Endothelial cell of umbilical vein (primary cell): ENCODE results near the gene RDM1. TPM values are rescaled to one million over a fixed set of nuclear protein-coding genes. Genes with fewer than 3 reads are reported as not detected.
A peak's percentile ranks its signal among the peaks of the same experiment; 100 is the strongest.

ENCODE experiments used
- BruUV-seq: library from RNA; stranded (reverse); fragments of 400-500 nt; replicated peaks from 2 replicates; lab custom pipeline; 2021; lab: Mats Ljungman, UMichigan
- CTCF ChIA-PET: fragments of 300-600, 350-600 bp; sonication (Branson Sonifier 250); formaldehyde crosslinking; loops from one replicate; lab custom pipeline; 2021; ENCODE audit warnings: antibody characterized with exemption, inconsistent platforms; lab: Charles Lee
- POLR2A ChIA-PET: fragments of 300-600, 350-600 bp; sonication (Branson Sonifier 250); formaldehyde crosslinking; loops from one replicate; lab custom pipeline; 2021; ENCODE audit warnings: antibody characterized with exemption, inconsistent platforms; lab: Charles Lee
- DNase-seq: peaks from one replicate; pipeline ENCODE4 v3.0.0-alpha.2; 2011; ENCODE audit warnings: low read depth, low spot score
- FAIRE-seq: peaks from 2 replicates; lab custom pipeline; 2011; peaks lifted over from hg19 to GRCh38; lab: Jason Lieb, UNC
- H2AFZ ChIP-seq: 2 replicates; pipeline ENCODE4 v1.6.0; 2012; ENCODE audit warnings: low read depth, low read length, control low read depth, inconsistent platforms
- H3K27ac ChIP-seq: 2 replicates; pipeline ENCODE4 v1.5.1; 2011; ENCODE audit warnings: low read depth, mild to moderate bottlenecking, control low read depth, low read length, moderate library complexity; ENCODE audit not compliant: insufficient read depth
- H3K27me3 ChIP-seq, 2 experiments: 2 replicates each; pipeline versions ENCODE4 v1.6.0 to v1.6.1; 2011; ENCODE audit warnings: low read length in 2 of 2, mixed read lengths in 1 of 2; ENCODE audit not compliant: control insufficient read depth in 2 of 2, insufficient read depth in 2 of 2
- H3K36me3 ChIP-seq, 2 experiments: 2 replicates in 1 of 2; 3 replicates in 1 of 2; pipeline ENCODE4 v1.5.1; 2011; ENCODE audit warnings: low read length in 2 of 2, mild to moderate bottlenecking in 1 of 2, moderate library complexity in 1 of 2; ENCODE audit not compliant: control insufficient read depth in 2 of 2, insufficient read depth in 2 of 2; ENCODE audit errors: extremely low read depth in 1 of 2
- H3K4me1 ChIP-seq: 3 replicates; pipeline ENCODE4 v1.5.1; 2011; ENCODE audit warnings: mild to moderate bottlenecking, low read length; ENCODE audit not compliant: control insufficient read depth, insufficient read depth; ENCODE audit errors: extremely low read depth
- H3K4me2 ChIP-seq: 2 replicates; pipeline ENCODE4 v1.6.1; 2011; ENCODE audit warnings: low read length, control low read depth, mixed read lengths; ENCODE audit not compliant: insufficient read depth
- H3K4me3 ChIP-seq, 3 experiments: fragments of 200-600 bp in 1 of 3; sonication (generic), shearing (Covaris generic) in 1 of 3; replicated peaks in 1 of 3; 2 replicates each; pipeline ENCODE4 v1.5.1; 2011 to 2016; ENCODE audit warnings: control low read depth in 3 of 3, low read length in 3 of 3, mild to moderate bottlenecking in 2 of 3, inconsistent platforms in 1 of 3, low read depth in 1 of 3, moderate library complexity in 1 of 3; ENCODE audit not compliant: insufficient read depth in 1 of 3
- H3K79me2 ChIP-seq: 2 replicates; pipeline ENCODE4 v1.6.0; 2012; ENCODE audit warnings: low read length, inconsistent platforms; ENCODE audit not compliant: control insufficient read depth, insufficient read depth
- H3K9ac ChIP-seq: replicated peaks from 2 replicates; pipeline ENCODE3; 2011; ENCODE audit warnings: low read length, control low read depth; ENCODE audit not compliant: insufficient read depth; ENCODE audit errors: extremely low read depth
- H3K9me1 ChIP-seq: replicated peaks from 3 replicates; pipeline ENCODE4 v1.6.0; 2011; ENCODE audit warnings: mild to moderate bottlenecking, low read length; ENCODE audit not compliant: control insufficient read depth, insufficient read depth; ENCODE audit errors: extremely low read depth
- H3K9me3 ChIP-seq: replicated peaks from 2 replicates; pipeline ENCODE4 v1.5.1; 2012; ENCODE audit warnings: low read length, inconsistent platforms; ENCODE audit not compliant: control insufficient read depth, insufficient read depth
- H4K20me1 ChIP-seq: replicated peaks from 2 replicates; pipeline ENCODE3; 2011; ENCODE audit warnings: mild to moderate bottlenecking, low read length; ENCODE audit not compliant: control insufficient read depth, insufficient read depth; ENCODE audit errors: extremely low read depth
- FOS ChIP-seq: IDR thresholded peaks from 2 replicates; pipeline ENCODE4 v1.6.1; 2011; ENCODE audit warnings: mild to moderate bottlenecking, low read length, moderate library complexity, borderline replicate concordance; ENCODE audit not compliant: insufficient read depth
- GATA2 ChIP-seq: IDR thresholded peaks from 2 replicates; pipeline ENCODE4 v1.7.0; 2011; ENCODE audit warnings: low read depth, mild to moderate bottlenecking, moderate library complexity, mixed read lengths, low read length; ENCODE audit not compliant: insufficient read length, insufficient read depth
- POLR2AphosphoS5 ChIP-seq: IDR thresholded peaks from 2 replicates; pipeline ENCODE4 v1.6.1; 2012; ENCODE audit warnings: low read depth, mild to moderate bottlenecking, control low read depth, low read length, moderate library complexity; ENCODE audit not compliant: insufficient read depth
- dilution Hi-C: fragments of 300-500 bp; cut with MboI; formaldehyde crosslinking; loops from one replicate; pipeline ENCODE4 v1.15.0; 2019; ENCODE audit warnings: low sequenced_read_pairs; ENCODE audit not compliant: extremely low pct_ligation_motif_present
- intact Hi-C: fragments of 100-400 bp; cut with micrococcal nuclease; formaldehyde crosslinking; loops from one replicate; pipeline ENCODE4 v1.10.0; 2022
- polyA plus RNA-seq, 4 experiments: library from polyadenylated mRNA; depleted of rRNA in 3 of 4; stranded (reverse) in 3 of 4; unstranded in 1 of 4; fragments of >200 nt; gene quantifications; 2 replicates each; pipeline versions ENCODE4 v1.2.1 to v1.2.3, GENCODE V29; 2011 to 2012; ENCODE audit warnings: missing spikeins in 1 of 4
- total RNA-seq: library from RNA; stranded (reverse); gene quantifications from 2 replicates; pipeline ENCODE4 v1.2.3, GENCODE V29; 2021
- TF ChIP-seq, protein P1 (sequence below), 2 donors: IDR thresholded peaks; 1 replicate in 1 of 2; 2 replicates in 1 of 2; pipeline ENCODE4 v1.5.1; 2011; ENCODE audit warnings: low read length in 2 of 2, mild to moderate bottlenecking in 2 of 2, moderate library complexity in 2 of 2, control low read depth in 1 of 2, inconsistent platforms in 1 of 2, low read depth in 1 of 2; ENCODE audit not compliant: insufficient read depth in 1 of 2; ENCODE audit errors: extremely low read depth in 1 of 2

RDM1 gene
- total and polyA plus RNA-seq, 2 donors (not counting 3 experiments of a cell fraction or from before 2014, with no cell fraction given), result 0.12 to 0.46 TPM

DNA sequence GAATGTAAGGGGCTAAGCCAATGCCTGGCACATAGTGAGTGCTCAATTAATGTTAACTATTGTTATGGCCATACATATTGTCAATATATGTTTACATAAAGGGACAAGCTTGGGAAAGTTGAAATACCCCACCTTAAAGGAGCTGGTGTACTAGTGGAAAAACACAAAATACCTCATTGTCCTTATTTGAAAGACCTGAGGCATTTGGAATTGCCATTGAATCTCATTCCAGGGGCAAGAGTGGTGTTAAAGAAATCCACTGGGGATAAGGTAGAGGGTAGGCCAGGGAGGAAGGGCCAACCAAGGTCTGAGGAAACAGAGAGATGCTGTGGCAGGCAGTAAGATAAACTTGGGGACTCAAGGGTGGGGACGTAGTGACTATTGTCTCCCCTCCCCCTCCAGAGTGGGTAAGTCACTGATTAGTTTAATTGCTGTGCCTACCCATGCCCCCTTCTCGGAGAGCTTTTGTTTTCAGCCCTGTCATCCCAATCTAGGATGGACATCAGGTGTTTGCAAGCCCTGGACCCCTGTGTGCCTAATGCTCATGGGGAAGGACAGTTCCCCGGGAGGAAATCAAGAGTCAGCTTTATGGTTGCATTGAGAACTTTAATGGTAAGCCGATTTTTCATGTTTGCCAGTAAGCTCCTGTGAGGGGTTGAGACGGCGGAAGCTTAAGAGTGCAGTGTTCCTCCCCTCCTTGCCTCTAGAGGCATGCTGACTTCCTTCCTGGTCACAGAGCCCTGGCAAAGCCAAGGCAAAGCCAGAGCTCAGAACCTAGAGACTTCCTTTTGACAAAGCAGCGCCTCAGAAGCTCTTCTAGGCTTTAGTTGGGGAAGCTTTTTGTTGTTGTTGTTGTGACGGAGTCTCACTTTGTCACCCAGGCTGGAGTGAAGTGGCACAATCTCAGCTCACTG, 59.4 kb downstream of the RDM1 start:
- no peak overlapping the region for H3K9ac ChIP-seq
- H3K9me3 ChIP-seq, result no peaks in the 10 kb centered on the region
- no peak for FAIRE-seq
- TF ChIP-seq, protein P1, sequence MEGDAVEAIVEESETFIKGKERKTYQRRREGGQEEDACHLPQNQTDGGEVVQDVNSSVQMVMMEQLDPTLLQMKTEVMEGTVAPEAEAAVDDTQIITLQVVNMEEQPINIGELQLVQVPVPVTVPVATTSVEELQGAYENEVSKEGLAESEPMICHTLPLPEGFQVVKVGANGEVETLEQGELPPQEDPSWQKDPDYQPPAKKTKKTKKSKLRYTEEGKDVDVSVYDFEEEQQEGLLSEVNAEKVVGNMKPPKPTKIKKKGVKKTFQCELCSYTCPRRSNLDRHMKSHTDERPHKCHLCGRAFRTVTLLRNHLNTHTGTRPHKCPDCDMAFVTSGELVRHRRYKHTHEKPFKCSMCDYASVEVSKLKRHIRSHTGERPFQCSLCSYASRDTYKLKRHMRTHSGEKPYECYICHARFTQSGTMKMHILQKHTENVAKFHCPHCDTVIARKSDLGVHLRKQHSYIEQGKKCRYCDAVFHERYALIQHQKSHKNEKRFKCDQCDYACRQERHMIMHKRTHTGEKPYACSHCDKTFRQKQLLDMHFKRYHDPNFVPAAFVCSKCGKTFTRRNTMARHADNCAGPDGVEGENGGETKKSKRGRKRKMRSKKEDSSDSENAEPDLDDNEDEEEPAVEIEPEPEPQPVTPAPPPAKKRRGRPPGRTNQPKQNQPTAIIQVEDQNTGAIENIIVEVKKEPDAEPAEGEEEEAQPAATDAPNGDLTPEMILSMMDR (IDR thresholded peaks at IDR 0.05; ENCODE audit: extremely low read depth in 1 of 2, insufficient read depth in 1 of 2, low read depth in 1 of 2, low read length in 2 of 2), result no peak
- TF ChIP-seq POLR2AphosphoS5, result no peak
- no peak for TF ChIP-seq GATA2
- TF ChIP-seq FOS, result no peak
- no peaks in the 10 kb centered on the region for H3K79me2 ChIP-seq
- H3K4me3 ChIP-seq, result no peak overlapping the region
- dilution Hi-C loops, result no loop called here
- H3K36me3 ChIP-seq, result no peaks in the 10 kb centered on the region
- H3K9me1 ChIP-seq, result no peaks in the 10 kb centered on the region
- intact Hi-C loops, result no loop called here
- H3K4me2 ChIP-seq, result no peak overlapping the region
- peaks cover 22% of the 10 kb centered on the region for H3K4me1 ChIP-seq
- ChIA-PET POLR2A (no interaction called here), CTCF (interaction anchor here (0.9 to 1.8 kb wide), 4 partner anchors 10 to 74 kb away, joined by 3 to 13 read pairs (median 6); no protein-coding TSS in a partner anchor)
- BruUV-seq, result no TSS peak
- H2AFZ ChIP-seq, result peak overlapping the region; percentile 50
- DNase-seq, result no peak
- H3K27ac ChIP-seq, result no peak overlapping the region
- no peaks in the 10 kb centered on the region for H4K20me1 ChIP-seq
- no peaks in the 10 kb centered on the region for H3K27me3 ChIP-seq
